Testis (tissue), 3 donors: ENCODE results near the gene CDC42BPB. TPM values are rescaled to one million over a fixed set of nuclear protein-coding genes. Genes with fewer than 3 reads are reported as not detected.

Experiments
- DNase-seq: peaks from one replicate; pipeline ENCODE4 v3.0.0-alpha.2; 2019
- H3K27ac ChIP-seq, 2 donors: fragments of 200-600 bp; sonication (generic); one replicate each; pipeline ENCODE4 v1.5.1; 2019
- H3K27me3 ChIP-seq: fragments of 200-600 bp; sonication (generic); one replicate; pipeline ENCODE4 v1.5.1; 2019
- H3K36me3 ChIP-seq: fragments of 200-600 bp; sonication (generic); one replicate; pipeline ENCODE4 v1.5.1; 2017; ENCODE audit warnings: low read depth; ENCODE audit errors: missing control alignments
- H3K4me1 ChIP-seq: fragments of 200-600 bp; sonication (generic); one replicate; pipeline ENCODE4 v1.5.1; 2019
- H3K4me3 ChIP-seq, 2 donors: fragments of 200-600 bp; sonication (generic); one replicate each; pipeline ENCODE4 v1.5.1; 2017 to 2019
- H3K9me3 ChIP-seq: fragments of 200-600 bp; sonication (generic); one replicate; pipeline ENCODE4 v1.5.1; 2017
- CTCF ChIP-seq, 3 experiments: fragments of 450-650 bp in 2 of 3; fragments of 200-600 bp in 1 of 3; sonication (generic) in 1 of 3; IDR thresholded peaks; one replicate each; pipeline ENCODE4 v1.5.1; 2016 to 2019; ENCODE audit warnings: antibody characterized with exemption in 3 of 3, mild to moderate bottlenecking in 2 of 3, moderate library complexity in 1 of 3
- POLR2A ChIP-seq: fragments of 450-650 bp; IDR thresholded peaks from one replicate; pipeline ENCODE4 v1.6.1; 2017; ENCODE audit warnings: antibody characterized with exemption, mild to moderate bottlenecking, moderate library complexity
- WGBS, 2 donors: methylation state at CpG; one replicate each; pipeline ENCODE4 v1.1.5; 2018; 5-methylcytosine and 5-hydroxymethylcytosine counted together
- intact Hi-C: fragments of 100-400 bp; cut with DNase I; formaldehyde crosslinking; loops from one replicate; pipeline ENCODE4 v1.15.1; 2023; ENCODE audit warnings: low total_unique reads
- polyA plus RNA-seq: library from polyadenylated mRNA; stranded (reverse); fragments of 350-450 nt; fragmentation: Illumina TruSeq; extraction: RNeasy Lipid Tissue Mini Kit (QIAGEN cat#74804); gene quantifications from one replicate; pipeline ENCODE4 v1.2.3, GENCODE V29; 2014; ENCODE audit warnings: low read depth, low replicate concordance; ENCODE audit not compliant: insufficient read depth
- total RNA-seq, 2 donors: library from RNA; depleted of rRNA; stranded (reverse); fragments of >200 nt; gene quantifications; one replicate each; pipeline ENCODE4 v1.2.3, GENCODE V29; 2016

The CDC42BPB gene
- total and polyA plus RNA-seq, 3 donors from 2014 or later = 90.3 to 216 (median 201) TPM

- TF ChIP-seq POLR2A (no peak), CTCF (IDR thresholded peaks at IDR 0.05) (no peak)
- Histone ChIP-seq H3K27ac (peak overlapping the region in 1 of 2 donors; percentile 28), H3K36me3 (no peaks in the 10 kb centered on the region), H3K4me1 (peaks cover 19% of the 10 kb centered on the region), H3K4me3 (no peak overlapping the region), H3K27me3 (no peaks in the 10 kb centered on the region), H3K9me3 (no peaks in the 10 kb centered on the region)
- intact Hi-C loops = no loop called here
- no peak for DNase-seq
- WGBS, 2 donors = 84 to 85% methylated on average over 12 to 13 of the region's 13 CpGs
These were observed 115.3 kb downstream of the CDC42BPB start for GRCh38 chr14:102942069-102942468.

GRCh38 chr14:102941419-102942011, 115.8 kb downstream of the CDC42BPB start:
- Histone ChIP-seq H3K9me3 (no peaks in the 10 kb centered on the region), H3K27ac (peak overlapping the region in 1 of 2 donors; percentile 28), H3K27me3 (no peaks in the 10 kb centered on the region), H3K4me1 (peaks cover 19% of the 10 kb centered on the region), H3K4me3 (no peak overlapping the region), H3K36me3 (no peaks in the 10 kb centered on the region)
- TF ChIP-seq CTCF (IDR thresholded peaks at IDR 0.05) (no peak), POLR2A (no peak)
- WGBS, 2 donors = 57 to 80% methylated on average over 10 of the region's 10 CpGs
- intact Hi-C loops = no loop called here
- peak; percentile 55 for DNase-seq

GRCh38 chr14:102940729-102941362, 116.5 kb downstream of the CDC42BPB start:
- no peaks in the 10 kb centered on the region for H3K36me3 ChIP-seq
- TF ChIP-seq POLR2A (no peak), CTCF (IDR thresholded peaks at IDR 0.05) (no peak)
- peak overlapping the region in 1 of 2 donors; percentile 28 for H3K27ac ChIP-seq

GRCh38 chr14:102939820-102940561, 117.4 kb downstream of the CDC42BPB start:
- TF ChIP-seq CTCF (IDR thresholded peaks at IDR 0.05) = no peak
- no peak for TF ChIP-seq POLR2A
- 84 to 88% methylated on average over 35 to 43 of the region's 43 CpGs for WGBS, 2 donors
- peak; percentile 69 for DNase-seq
- no peaks in the 10 kb centered on the region for H3K9me3 ChIP-seq
- no peak overlapping the region for H3K27ac ChIP-seq
- intact Hi-C loops = no loop called here
- no peak overlapping the region for H3K4me3 ChIP-seq
- peaks cover 19% of the 10 kb centered on the region for H3K4me1 ChIP-seq
- no peaks in the 10 kb centered on the region for H3K27me3 ChIP-seq
- H3K36me3 ChIP-seq = no peaks in the 10 kb centered on the region

More at GRCh38 chr14:102940729-102941362, 116.5 kb downstream of the CDC42BPB start:
- 47 to 51% methylated on average over 16 to 19 of the region's 19 CpGs for WGBS, 2 donors
- Histone ChIP-seq H3K9me3 (no peaks in the 10 kb centered on the region), H3K4me3 (no peak overlapping the region), H3K27me3 (no peaks in the 10 kb centered on the region), H3K4me1 (peaks cover 19% of the 10 kb centered on the region)
- peak; percentile 71 for DNase-seq
- intact Hi-C loops = no loop called here
